HepG2 (cell line): ENCODE results near the gene HLCS. TPM values are rescaled to one million over a fixed set of nuclear protein-coding genes. Genes with fewer than 3 reads are reported as not detected.
A peak's percentile ranks its signal among the peaks of the same experiment; 100 is the strongest.

Experiments
- ATAC-seq: fragments of 200-7000 bp; cut with Tn5 transposase; 3 replicates; pipeline ENCODE4 v1.9.1; 2020; ENCODE audit warnings: mild to moderate bottlenecking, moderate library complexity
- BruUV-seq: library from RNA; stranded (reverse); fragments of 400-500 nt; replicated peaks from 2 replicates; lab custom pipeline; 2021; lab: Mats Ljungman, UMichigan
- CTCF ChIA-PET: fragments of 300-600 bp; formaldehyde crosslinking; extraction: SDS; loops from one replicate; lab custom pipeline; 2021; ENCODE audit warnings: low total read pairs, inconsistent platforms, low intra/inter-chr PET ratio; lab: Yijun Ruan, JAX
- POLR2A ChIA-PET: fragments of 350-600 bp; sonication (Branson Sonifier 250); formaldehyde crosslinking; loops from one replicate; lab custom pipeline; 2020; ENCODE audit warnings: antibody characterized with exemption, inconsistent platforms; lab: Yijun Ruan, JAX
- DNase-seq: peaks from one replicate; pipeline ENCODE4 v3.0.0-alpha.2; 2015; ENCODE audit warnings: low spot score
- FAIRE-seq: peaks from 3 replicates; lab custom pipeline; 2011; peaks lifted over from hg19 to GRCh38; lab: Jason Lieb, UNC
- H2AFZ ChIP-seq: one replicate; pipeline ENCODE4 v1.6.1; 2011; ENCODE audit warnings: low read length, inconsistent platforms
- H3K27ac ChIP-seq: fragments of 300-600 bp; 3 replicates; pipeline ENCODE4 v1.8.0; 2011; ENCODE audit warnings: mixed run types, mild to moderate bottlenecking, mixed read lengths, low read length, inconsistent platforms; ENCODE audit not compliant: insufficient read depth; ENCODE audit errors: extremely low read length
- H3K27me3 ChIP-seq, 2 experiments: fragments of 200-600 bp in 1 of 2; 2 replicates in 1 of 2; 3 replicates in 1 of 2; pipeline versions ENCODE4 v1.6.0 to v1.8.0; 2011; ENCODE audit warnings: low read length in 2 of 2, mild to moderate bottlenecking in 2 of 2, moderate library complexity in 2 of 2, inconsistent platforms in 1 of 2; ENCODE audit not compliant: insufficient read depth in 2 of 2, control insufficient read depth in 1 of 2
- H3K36me3 ChIP-seq, 2 experiments: fragments of 200-600 bp in 1 of 2; replicated peaks in 1 of 2; 2 replicates in 1 of 2; 3 replicates in 1 of 2; pipeline versions ENCODE4 v1.5.1 to v1.8.0; 2011; ENCODE audit warnings: low read length in 2 of 2, inconsistent platforms in 1 of 2; ENCODE audit not compliant: insufficient read depth in 2 of 2, control insufficient read depth in 1 of 2
- H3K4me1 ChIP-seq: 2 replicates; pipeline ENCODE4 v1.5.1; 2012; ENCODE audit warnings: low read length, inconsistent platforms; ENCODE audit not compliant: insufficient read depth
- H3K4me2 ChIP-seq: 2 replicates; pipeline ENCODE4 v1.6.0; 2011; ENCODE audit warnings: low read depth, low read length, inconsistent platforms
- H3K4me3 ChIP-seq, 3 experiments: fragments of 200-600 bp in 1 of 3; sonication (generic), shearing (Covaris generic) in 1 of 3; replicated peaks in 1 of 3; 2 replicates each; pipeline ENCODE4 v1.5.1; 2011 to 2016; ENCODE audit warnings: low read length in 3 of 3, inconsistent platforms in 2 of 3, low read depth in 2 of 3, mild to moderate bottlenecking in 2 of 3, control low read depth in 1 of 3, mixed read lengths in 1 of 3; ENCODE audit not compliant: insufficient read depth in 1 of 3
- H3K79me2 ChIP-seq: one replicate; pipeline ENCODE4 v1.6.1; 2011; ENCODE audit warnings: low read length, inconsistent platforms; ENCODE audit not compliant: insufficient read depth
- H3K9ac ChIP-seq: 2 replicates; pipeline ENCODE4 v1.6.0; 2011; ENCODE audit warnings: mild to moderate bottlenecking, low read depth, low read length, inconsistent platforms; ENCODE audit not compliant: insufficient read depth
- H3K9me3 ChIP-seq: 2 replicates; pipeline ENCODE4 v1.5.1; 2012; ENCODE audit warnings: mild to moderate bottlenecking, low read length
- H4K20me1 ChIP-seq: 2 replicates; pipeline ENCODE4 v1.6.0; 2011; ENCODE audit warnings: inconsistent platforms, mild to moderate bottlenecking, low read length, moderate library complexity; ENCODE audit not compliant: insufficient read depth
- IRX3 ChIP-seq: sonication (generic); formaldehyde crosslinking; IDR thresholded peaks from 2 replicates; pipeline ENCODE4 v1.8.1; 2023; ENCODE audit warnings: mild to moderate bottlenecking, low read depth, missing genetic modification reagents, borderline replicate concordance
- KLF11 ChIP-seq: IDR thresholded peaks from 2 replicates; pipeline ENCODE4 v1.6.1; 2016; ENCODE audit warnings: missing compliant biosample characterization
- TFDP1 ChIP-seq: IDR thresholded peaks from 2 replicates; pipeline ENCODE4 v1.6.1; 2016; ENCODE audit warnings: missing compliant biosample characterization, missing genetic modification reagents, borderline replicate concordance
- ZBTB33 ChIP-seq: sonication (generic); formaldehyde crosslinking; IDR thresholded peaks from 2 replicates; pipeline ENCODE4 v1.4.0; 2020; ENCODE audit warnings: missing genetic modification reagents
- WGBS: methylation state at CpG from one replicate; pipeline ENCODE4 v1.1.6; 2017; ENCODE audit warnings: low lambda C conversion rate; 5-methylcytosine and 5-hydroxymethylcytosine counted together
- in situ Hi-C: cut with HindIII; loops from 2 replicates; pipeline ENCODE4 v1.10.0; 2017; ENCODE audit warnings: low pct_unique_long_range_greater_than_20kb; ENCODE audit not compliant: extremely low pct_ligation_motif_present
- intact Hi-C: fragments of 100-400 bp; cut with micrococcal nuclease; formaldehyde crosslinking; loops from one replicate; pipeline ENCODE4 v1.10.0; 2022; ENCODE audit not compliant: unreplicated experiment
- polyA plus RNA-seq, 8 experiments: library from polyadenylated mRNA; depleted of rRNA in 3 of 8; stranded (reverse) in 7 of 8; unstranded in 1 of 8; fragments of >200 nt; fragmentation: Illumina TruSeq in 4 of 8; extraction: Trizol in 4 of 8; gene quantifications; 2 replicates each; pipeline versions ENCODE4 v1.2.1 to v1.2.3, GENCODE V29; 2011 to 2016; ENCODE audit warnings: low read depth in 4 of 8, missing spikeins in 1 of 8, mixed read lengths in 1 of 8; ENCODE audit not compliant: insufficient read depth in 1 of 8
- total RNA-seq, 5 experiments: library from RNA; depleted of rRNA; stranded (reverse); fragments of >200 nt; fragmentation: Illumina TruSeq; extraction: Trizol; gene quantifications; 2 replicates each; pipeline ENCODE4 v1.2.3, GENCODE V29; 2016; ENCODE audit warnings: low read depth in 1 of 5

The HLCS gene
- total and polyA plus RNA-seq, 2 of the 13 experiments (the other 11 are each of a cell fraction or from before 2014, with no cell fraction given), result 7.9 to 12.3 TPM

GRCh38 chr21:37005548-37006485 lies 39.3 kb upstream of the HLCS start:
- Histone ChIP-seq H4K20me1 (no peaks in the 10 kb centered on the region), H3K4me2 (no peak overlapping the region), H3K27me3 (peaks cover 0 to 4% of the 10 kb centered on the region in 2 experiments; a peak in 1 of 5 replicates), H3K27ac (no peak overlapping the region), H2AFZ (no peak overlapping the region), H3K9me3 (no peaks in the 10 kb centered on the region), H3K36me3 (no peaks in the 10 kb centered on the region), H3K79me2 (no peaks in the 10 kb centered on the region), H3K9ac (no peak overlapping the region), H3K4me3 (peak overlapping the region; percentile 59 to 72 (median 63); a peak in 4 of 6 replicates), H3K4me1 (peaks cover 41% of the 10 kb centered on the region)
- BruUV-seq, result no TSS peak
- 84% methylated on average over 76 of the region's 76 CpGs for WGBS
- POLR2A ChIA-PET, result no interaction called here
- DNase-seq (no peak), ATAC-seq (no peak), FAIRE-seq (no peak)
- in situ Hi-C loops, result no loop called here
- TF ChIP-seq ZBTB33 (0 out of 2 replicates have a peak, but pooled peaks have one; percentile 9), IRX3 (CRISPR knock-in tag) (no peak), KLF11 (CRISPR knock-in tag) (no peak), TFDP1 (CRISPR knock-in tag) (no peak)
- intact Hi-C loops, result no loop called here
- CTCF ChIA-PET, result no interaction called here
